ENCODE data around the gene MRGPRF.
A peak's percentile ranks its signal among the peaks of the same experiment; 100 is the strongest.

MRGPRF gene

DNA sequence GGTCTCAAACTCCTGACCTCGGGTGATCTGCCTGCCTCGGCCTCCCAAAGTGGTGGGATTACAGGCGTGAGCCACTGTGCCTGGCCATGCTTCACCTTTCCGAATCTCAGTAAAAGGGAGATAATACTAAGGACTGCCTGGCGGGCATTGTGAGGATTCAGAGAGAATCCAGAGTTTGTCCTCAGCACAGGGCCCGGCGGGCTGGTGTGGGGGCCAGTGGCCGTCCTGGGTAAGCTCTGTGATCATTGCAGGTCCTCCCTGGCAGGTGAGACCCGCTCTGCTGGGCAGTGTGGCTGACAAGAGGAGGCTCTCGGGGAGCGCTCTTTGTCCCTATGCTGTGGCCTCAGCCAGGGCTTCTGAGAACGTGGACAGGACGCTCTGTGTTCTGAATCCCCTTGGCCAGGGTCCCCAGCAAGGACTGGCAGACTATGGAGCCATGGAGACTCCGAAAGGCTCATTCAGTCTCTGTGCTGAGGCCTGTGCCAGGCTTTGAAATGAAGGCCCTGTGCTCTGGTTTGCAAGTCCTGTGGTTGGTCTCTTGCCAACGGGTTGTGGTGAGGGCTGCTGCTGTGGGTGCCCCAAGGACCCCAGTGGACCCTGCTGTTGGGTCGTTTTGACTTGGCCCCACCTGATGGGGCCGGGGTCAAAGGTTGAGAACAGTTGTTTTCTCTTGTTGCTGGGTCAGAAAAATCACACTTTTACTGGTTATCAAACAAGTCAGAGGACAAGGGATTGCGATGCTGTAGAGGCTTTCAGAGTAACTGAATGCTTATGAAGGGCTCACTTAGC lies 37.7 kb upstream of the MRGPRF start:
- FAIRE-seq: no peak

DNA sequence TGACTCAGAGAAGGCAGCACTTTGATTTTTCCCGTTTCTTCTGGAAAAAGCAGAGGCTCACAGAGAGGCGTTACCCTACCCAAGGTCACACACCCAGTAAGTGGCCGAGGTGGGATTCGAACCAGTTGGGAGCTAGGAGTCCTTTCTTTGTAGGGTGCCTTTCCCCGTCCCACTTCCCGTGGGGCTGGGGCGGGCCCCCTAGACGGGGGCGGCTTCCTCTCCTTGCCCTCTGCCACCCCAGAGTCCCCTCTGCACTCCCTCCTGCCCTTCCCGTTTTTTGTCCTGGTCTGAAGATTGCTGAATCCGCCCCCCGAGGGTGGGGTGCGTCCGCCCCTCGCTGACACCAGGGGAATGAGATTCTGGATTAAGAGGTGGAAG lies 36.4 kb upstream of the MRGPRF start:
- FAIRE-seq: no peak

DNA sequence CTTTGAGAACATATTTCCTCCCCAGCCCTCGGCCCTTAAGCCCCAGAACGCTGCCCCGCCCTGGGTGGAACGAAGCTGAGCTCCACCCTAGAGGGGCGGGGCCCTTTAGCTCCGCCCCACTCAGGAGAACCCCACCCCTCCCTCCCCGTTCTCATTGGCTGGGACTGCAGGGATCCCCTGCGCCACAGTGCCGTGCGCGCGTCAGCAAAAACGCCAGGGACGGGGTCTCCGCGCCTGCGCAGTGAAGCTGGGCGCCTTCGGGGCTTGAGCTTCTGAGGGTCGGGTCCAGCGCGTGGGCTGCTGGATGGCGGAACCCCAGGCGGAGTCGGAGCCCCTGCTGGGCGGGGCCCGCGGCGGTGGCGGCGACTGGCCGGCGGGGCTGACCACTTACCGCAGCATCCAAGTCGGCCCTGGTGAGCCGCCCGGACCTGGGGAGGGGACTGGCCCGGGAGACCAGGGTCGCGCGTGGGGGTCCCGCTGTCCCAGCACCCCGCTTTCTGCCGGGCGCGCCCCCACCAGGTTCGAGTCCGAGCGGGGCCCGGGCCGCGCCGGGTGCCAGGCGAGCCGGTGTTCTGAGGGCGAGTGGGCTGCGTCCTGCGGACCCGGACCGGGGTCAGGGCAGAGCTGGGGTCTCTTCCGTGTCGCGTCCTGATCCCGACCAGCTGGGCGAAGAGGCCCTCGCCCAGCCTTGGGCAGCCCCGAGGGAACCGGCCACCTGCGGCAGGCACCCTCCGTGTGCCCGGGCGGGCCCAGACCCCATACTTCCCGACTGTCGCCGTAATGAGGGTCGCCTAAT lies 35.8 kb upstream of the MRGPRF start, which contains the start of gene TPCN2:
TSS of gene TPCN2 (plus strand) at position 239 of the 796 bp plus-strand sequence. CDS start at position 305, 66 bp downstream.
- peak; percentile 63 for FAIRE-seq

DNA sequence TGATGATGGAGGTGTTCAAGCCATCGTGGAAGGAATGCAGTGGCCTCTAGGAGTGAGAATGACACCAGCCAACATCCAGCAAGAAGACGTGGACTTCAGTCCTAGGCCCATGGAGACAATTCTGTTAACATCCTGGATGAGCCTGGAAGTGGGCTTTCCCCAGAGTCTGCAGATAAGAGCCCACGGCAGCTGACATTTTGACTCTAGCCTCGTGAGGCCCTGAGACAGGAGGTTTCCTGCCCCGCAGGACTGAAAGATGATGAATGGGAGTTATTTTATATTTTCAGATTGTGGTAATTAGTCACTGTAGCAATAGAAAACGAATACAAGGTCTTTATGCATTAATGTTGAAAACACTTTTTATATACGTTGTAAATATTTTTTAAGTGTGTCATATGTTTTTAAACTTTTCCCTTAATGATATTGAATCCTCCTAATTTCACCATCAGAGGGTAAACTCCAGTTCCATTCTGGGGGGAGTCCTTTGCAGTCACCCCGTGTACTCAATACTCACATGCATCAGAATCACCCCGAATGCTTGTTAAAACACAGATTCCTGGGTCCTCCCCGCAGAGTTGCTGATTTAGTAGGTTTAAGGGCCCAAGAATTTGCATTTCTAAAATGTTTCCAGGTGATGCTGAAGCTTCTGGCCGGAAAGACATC lies 35.1 kb upstream of the MRGPRF start:
- FAIRE-seq: no peak

DNA sequence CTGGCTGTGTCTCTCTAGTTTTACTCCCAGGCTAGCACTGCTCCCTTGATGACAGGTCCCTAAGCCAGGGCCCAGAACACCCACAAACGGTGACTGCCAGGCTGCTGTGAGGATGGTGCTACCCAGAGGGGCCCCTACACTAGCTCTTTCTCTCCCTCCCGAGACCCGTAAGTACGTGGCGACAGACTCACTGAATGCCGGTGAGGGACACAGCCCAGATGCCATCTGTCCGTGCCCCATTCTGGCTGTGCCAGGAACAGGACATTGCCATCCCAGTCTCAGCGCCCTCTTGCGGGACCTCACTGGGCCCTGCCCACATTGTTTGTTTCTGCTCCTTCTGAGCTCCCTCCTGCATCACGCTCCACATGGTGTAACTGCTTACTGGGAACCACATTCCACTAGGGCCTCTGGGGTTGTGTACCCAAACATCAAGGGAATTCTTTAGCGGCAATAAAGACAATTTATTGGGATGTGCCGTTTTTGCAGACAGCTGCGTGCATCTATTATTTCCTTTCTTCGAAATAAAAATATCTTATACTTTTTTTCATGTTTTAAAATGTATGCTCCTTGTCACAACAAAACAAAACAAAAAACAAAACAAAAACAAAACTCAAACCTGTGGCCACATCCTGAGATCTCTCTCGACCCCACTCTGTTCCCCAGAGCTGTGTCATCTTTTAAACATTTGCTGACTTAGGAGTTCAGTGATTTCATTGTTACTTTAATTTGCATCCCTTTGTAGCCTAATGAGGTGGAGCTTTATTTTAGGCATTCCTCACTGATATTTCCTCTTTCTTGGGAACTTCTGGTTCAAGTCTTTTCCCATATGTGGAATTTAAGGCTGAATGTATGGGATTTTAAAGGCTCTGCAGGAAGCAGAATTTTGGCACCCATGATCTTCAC lies 31.3 kb upstream of the MRGPRF start:
- FAIRE-seq: no peak

DNA sequence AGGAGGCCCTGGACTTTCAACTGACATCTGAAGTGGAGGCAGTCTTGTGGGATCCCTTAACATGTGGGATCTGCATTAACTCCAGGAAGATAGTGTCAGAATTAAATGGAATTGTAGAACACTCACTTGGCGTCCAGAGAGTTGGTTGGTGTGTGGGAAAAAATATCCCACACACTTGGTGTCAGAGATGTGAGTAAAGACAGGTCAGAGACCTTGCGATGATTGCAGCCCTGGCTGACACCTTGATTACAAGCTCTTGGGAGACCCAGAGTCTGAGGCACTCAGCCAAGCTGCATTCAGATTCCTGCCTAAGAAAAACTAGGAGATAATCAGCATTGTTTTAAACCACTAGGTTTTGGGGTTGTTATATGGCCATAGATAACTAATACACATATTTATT lies 28.5 kb upstream of the MRGPRF start:
- no peak for FAIRE-seq

DNA sequence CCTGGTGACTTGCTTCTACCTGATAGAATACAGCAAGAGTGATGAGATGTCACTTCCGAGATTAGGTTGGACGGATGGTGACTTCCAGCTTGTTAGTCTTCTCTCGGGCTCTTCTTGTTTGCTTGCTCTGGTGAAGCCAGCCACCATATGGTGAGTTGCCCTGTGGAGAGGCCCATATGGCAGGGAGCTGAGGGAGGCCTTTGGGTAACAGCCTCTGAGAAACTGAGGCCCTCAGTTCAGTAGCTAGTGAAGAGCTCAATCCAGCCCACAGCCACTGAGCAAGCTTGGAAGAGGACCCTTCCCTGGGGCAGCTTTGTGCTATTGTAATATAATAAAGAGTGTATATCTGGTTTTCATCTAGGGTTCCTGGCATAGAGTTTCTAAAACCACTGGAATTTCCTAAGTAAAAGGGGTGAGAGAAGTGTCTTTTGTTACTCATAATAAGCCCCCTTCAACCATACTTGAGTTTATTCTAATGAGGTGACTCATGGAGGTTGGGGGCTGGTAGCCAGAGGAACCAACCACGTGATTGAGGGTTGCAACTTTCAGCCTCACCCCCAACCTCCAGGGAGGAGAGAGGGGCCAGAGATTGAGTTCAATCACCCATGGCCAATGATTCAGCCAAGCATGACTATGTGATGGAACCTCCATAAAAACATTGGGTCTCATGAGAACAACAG lies 27.7 kb upstream of the MRGPRF start:
- no peak for FAIRE-seq

DNA sequence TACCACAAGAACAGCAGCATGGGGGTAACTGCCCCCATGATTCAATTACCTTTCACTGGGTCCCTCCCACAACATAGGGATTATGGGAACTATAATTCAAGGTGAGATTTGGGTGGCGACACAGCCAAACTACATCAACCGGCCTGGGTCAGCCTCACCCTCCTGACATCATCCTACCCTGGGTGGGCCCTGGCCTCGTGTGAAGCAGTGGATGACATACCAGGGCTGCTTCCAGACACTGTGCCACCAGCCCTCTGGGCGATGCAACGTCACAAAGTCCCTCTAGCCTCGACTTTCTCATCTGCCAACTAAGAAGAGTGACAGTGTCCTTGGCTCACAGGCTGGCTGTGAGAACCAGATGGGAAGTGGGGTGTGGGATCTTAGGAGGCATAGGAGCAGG lies 27.0 kb upstream of the MRGPRF start:
- no peak for FAIRE-seq

DNA sequence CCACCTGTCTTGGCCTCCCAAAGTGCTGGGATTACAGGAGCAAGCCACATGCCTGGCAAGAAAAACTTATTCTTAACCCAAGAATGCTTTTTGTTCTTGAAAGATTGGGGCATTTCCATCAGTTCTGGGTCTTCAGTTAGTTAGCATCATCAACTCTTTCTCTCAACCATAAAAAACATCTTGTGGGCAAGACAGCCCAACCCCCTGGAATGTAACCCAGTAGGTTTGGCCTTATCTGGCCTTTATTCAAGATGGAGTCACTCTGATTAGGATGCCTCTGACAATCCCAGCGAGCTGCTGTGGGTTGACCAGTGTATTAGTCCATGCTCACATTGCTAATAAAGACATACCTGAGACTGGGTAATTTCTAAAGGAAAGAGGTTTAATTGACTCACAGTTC lies 26.5 kb upstream of the MRGPRF start:
- no peak for FAIRE-seq

DNA sequence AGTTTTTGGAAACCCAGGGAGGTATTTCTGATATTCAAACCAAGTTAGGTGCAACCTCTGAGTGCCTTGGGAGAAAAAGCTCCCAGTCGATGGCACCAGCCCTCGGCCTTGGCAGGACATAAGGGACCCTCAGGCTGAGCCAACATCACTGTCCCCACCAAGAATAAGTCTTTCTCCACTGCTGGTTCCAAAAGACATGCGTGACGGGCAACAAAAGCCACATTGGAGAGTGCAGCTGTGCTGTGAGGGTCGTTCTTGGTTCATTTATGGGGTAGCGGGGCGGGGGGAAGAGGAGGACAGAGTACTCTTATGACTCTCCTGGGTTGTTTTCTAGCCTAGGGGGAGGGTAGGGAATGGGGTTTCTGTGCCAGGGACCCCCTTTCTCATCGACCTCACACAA lies 24.5 kb upstream of the MRGPRF start:
- FAIRE-seq: no peak

DNA sequence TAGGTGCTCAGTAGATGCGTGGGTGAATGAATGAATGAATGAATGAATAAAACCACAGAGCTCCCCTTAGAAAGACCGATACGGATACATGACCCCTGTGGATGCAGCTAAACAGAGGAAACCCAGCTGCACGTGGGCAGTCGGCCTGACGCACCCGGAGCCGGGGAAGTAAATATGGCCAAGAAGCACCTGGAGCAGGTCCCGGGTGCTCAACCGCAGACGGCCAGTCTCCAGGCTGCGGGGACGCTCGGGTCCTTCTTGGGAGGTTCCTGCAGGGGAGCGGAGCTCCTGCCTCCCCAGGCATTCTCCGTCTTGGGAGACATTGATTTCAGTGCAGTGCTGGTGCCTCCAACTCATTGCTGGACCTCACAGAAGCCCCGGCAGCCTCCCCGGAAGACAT lies 24.0 kb upstream of the MRGPRF start:
- no peak for FAIRE-seq

DNA sequence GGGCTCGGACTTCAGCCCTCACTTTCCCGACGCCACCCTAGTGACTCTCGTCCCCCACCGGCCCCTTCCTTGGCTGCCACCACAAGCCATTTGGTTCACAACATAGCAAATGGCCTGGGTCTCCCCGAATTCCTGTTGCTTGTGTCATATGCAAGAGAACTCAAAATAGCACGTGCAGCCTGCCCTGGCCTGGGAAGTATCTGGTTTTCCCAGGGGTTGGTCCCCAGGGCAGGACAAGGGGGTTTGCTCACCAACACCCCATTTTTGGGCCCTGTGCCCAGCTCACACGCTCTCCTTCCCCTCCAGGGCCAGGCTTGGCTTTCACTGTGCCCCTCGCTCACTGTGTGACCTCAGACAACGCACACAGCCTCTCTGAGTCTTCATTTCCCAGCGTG lies 22.9 kb upstream of the MRGPRF start:
- no peak for FAIRE-seq

DNA sequence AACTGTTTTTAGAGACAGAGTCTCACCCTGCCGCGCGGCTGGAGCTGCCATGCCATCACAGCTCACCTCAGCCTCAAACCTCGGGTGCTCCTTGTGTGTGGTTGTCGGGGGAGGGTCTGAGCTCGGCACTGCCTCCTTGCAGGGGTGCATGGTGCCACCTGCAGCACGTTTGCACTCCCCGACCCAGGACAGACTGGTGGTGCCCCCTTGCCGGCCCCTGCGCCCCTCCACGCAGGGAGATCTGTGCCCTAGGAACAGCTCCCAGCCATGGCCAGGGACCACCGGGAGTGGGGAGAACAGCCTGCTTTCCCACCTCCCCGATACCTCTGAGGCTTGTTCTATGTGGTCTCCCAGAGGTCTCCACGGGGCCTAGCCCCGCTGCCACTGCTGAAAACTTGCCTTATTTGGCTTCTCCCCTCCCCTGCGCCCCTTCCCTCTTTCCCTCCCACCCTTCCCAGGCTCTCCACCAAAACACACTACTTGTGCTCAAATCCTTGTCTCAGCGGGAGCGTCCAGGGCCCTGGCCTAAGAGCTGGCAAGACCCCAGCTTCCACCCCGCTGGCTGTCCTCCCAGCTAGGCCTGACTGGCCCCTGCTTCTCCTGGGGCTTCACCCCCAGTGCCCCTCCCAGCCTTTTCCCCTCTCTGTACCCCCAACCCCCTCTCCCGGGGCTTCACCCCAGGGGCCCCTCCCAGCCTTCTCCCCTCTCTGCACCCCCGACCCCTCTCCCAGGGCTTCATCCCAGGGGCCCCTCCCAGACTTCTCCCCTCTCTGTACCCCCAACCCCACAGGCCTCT lies 22.3 kb upstream of the MRGPRF start:
- FAIRE-seq: no peak

DNA sequence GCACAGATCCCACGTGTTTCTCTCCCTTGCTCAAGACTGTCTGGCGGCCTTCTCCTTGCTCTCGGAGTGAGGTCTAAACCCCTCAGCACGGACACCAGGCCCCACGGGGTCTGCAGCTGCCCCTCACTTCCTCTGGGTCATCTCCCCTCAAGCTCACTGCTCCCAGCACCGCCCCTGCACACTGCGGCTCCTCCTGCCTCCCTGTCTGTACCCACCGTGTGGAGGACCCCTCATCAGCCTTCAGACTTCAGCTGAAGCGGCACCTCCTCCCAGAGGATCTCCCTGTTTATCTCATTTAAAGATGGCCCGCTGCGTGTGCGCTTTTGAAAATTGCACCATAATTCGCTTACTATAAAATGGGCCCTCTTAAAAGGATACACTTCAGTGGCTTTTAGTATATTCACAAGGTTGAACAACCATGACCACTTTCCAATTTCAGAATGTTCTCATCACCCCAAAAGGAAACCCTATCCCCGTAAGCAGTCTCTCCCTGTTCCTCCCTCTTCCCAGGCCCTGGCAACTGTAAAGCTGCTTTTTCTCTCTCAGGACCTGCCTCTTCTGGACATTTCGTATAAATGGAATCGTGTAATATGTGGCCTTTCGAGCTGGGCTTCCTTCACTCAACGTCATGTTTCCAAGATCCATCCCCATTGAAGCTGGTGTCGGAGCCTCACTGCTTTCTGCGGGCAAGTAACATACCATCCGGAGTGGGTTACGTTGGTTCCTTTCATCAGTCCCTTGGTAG lies 21.2 kb upstream of the MRGPRF start:
- no peak for FAIRE-seq

DNA sequence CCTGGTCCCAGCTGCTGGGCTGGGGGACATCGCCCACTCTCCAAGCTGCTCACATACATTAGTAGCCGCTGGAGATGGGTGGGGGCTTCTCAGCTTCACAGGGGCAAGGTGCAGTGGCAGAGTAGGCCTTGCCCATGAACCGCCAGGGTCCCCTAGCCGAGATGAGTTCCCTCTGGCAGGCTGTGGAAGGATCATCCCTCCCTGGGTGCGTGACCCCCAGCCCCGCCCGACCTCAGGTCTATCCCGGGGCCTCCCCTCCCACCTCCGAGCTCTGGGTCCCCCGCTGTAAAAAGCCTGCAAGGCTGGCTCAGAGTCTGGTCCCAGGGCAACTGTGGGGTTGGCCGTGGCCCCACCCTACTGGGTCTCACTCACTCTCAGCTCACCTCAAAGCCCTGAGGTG lies 20.4 kb upstream of the MRGPRF start:
- no peak for FAIRE-seq

DNA sequence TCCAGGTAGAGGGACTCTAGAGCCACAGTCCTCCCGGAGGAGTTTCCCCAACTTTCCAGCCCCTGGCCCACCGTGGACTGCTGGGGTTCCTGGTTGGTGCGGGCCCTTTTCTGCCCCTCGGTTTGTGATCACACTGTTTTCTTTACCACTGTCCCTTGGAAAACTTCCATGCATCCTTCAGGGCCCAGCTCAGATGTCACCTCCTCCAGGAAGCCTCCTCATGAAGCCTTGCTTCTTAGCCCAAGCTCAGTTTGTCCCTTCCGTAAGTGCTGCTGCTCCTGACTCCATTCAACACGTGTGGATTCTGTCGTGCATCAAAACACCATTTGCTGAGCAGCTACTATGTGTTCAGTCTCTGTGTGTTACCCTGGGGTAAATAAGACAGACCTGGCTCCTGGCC lies 19.8 kb upstream of the MRGPRF start:
- no peak for FAIRE-seq

DNA sequence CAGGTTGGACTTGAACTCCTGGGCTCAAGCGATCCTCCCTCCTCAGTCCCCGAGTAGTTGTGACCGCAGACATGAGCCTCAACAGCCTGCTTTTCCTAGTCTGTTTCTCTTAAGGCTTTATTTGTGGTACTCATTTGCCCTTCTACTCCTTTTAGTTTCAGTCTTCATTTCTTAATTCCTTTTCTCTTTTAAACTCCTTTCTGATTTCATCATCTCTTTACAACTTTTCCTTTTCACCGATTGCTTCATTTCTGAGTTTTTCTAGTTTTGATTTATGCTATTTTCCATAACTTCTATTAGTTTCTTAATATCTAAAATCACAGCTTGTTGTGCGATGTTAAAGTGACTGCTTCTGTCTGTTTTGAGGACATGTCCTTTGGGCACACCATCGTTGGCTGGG lies 17.3 kb upstream of the MRGPRF start:
- FAIRE-seq: no peak

DNA sequence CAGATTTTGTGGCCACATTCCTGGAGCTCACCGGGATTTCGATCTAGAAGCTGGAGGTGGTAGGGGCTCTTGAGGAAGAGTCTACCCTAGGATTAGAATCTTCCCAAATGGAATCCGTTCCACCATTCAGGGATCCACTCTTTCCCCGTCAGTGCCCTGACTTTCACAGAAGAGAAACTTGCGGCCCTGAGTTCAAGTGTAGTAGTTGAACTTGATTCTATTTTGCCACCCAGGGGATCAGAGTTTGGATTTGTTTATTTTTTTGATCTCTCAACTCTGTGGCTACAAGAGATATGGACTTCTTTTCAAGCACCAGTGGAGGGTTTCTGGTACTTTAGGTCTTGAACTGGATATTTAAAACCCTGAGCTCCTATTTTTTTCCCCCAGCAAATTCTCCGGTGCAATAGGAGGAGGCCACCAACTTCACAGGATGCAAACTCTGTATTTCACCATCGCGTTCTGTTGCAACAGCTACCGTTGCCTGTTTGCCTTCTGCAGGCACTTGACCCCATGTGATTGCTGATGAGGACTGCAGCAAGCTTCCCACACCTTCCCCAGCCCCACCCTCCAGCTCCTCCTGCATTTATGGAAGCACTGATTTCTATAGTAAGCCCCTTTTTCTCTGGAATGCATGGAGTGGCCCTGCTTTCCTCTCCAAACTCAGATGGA lies 14.8 kb upstream of the MRGPRF start:
- no peak for FAIRE-seq

DNA sequence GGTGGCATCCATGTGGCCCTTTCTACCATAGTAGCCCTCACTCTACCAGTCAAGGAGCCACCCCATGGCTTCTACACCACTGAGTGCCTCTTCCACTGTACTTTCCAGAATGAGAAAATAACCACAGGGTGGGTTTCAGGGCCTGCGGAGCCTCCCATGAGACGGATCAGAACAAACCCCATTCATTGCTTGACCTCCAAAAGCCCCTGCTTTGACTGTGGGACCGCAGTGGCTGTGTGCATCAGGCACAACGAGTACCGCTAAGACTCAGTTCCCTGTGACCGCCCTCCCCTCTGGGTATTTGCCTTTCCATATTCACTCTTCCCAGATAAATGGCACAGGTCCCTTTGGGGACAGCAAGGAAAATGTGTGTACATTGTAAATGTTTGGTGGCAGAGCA lies 11.5 kb upstream of the MRGPRF start:
- no peak for FAIRE-seq

DNA sequence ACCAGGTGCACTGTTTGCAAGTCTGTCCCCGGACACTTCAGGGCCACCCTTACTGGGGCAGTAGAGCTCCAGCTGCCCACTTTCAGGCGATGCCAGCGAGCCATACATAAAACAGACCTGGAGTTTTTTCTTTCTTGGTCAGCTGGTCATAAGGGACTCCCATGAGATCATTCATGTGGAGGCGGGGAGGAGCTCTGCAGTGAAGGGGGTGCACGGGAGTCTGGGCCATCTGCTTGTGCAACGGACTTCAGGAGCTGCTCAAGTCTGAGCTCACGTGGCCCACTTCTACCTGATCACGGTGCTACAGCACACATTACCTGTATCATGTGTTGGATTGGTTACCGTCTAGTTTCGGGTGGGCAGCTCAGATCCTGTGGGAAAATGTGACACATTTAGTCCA lies 9.2 kb upstream of the MRGPRF start:
- no peak for FAIRE-seq
